HCT116 (cell line): ENCODE results near the gene WT1. TPM values are rescaled to one million over a fixed set of nuclear protein-coding genes. Genes with fewer than 3 reads are reported as not detected.

Experiments used
- ATAC-seq: fragments of 200-7000 bp; cut with Tn5 transposase; 2 replicates; pipeline ENCODE4 v1.9.1; 2020; ENCODE audit warnings: mild to moderate bottlenecking, moderate library complexity
- BruUV-seq: library from RNA; stranded (reverse); fragments of 400-500 nt; replicated peaks from 2 replicates; lab custom pipeline; 2021; lab: Mats Ljungman, UMichigan
- CTCF ChIA-PET: fragments of 300-600 bp; sonication (Branson Sonifier 250); formaldehyde crosslinking; loops from one replicate; lab custom pipeline; 2021; ENCODE audit warnings: antibody characterized with exemption; lab: Charles Lee
- POLR2A ChIA-PET: fragments of 300-600, 350-600 bp; sonication (Branson Sonifier 250); formaldehyde crosslinking; loops from one replicate; lab custom pipeline; 2021; ENCODE audit warnings: antibody characterized with exemption; lab: Charles Lee
- RAD21 ChIA-PET, 2 experiments: fragments of 300-600 bp; sonication (Branson Sonifier 250); formaldehyde crosslinking; loops; one replicate each; lab custom pipeline; 2023; ENCODE audit warnings: low total read pairs in 2 of 2; ENCODE audit not compliant: uncharacterized antibody in 2 of 2, unreplicated experiment in 2 of 2, low non-redundant PET in 1 of 2; lab: Charles Lee
- DNase-seq: peaks from one replicate; pipeline ENCODE4 v3.0.0-alpha.2; 2010; ENCODE audit warnings: low read depth, low spot score
- H2AFZ ChIP-seq: fragments of 200-600 bp; shearing (Covaris generic), sonication (generic); 2 replicates; pipeline ENCODE4 v1.6.1; 2017; ENCODE audit warnings: low read depth, mixed run types, mixed read lengths, antibody characterized with exemption, low read length; ENCODE audit not compliant: poor library complexity, severe bottlenecking
- H3K27ac ChIP-seq: 2 replicates; pipeline ENCODE4 v1.5.1; 2012; ENCODE audit warnings: low read depth, low read length
- H3K27me3 ChIP-seq: fragments of 200-600 bp; sonication (generic); 2 replicates; pipeline ENCODE4 v1.6.1; 2016; ENCODE audit warnings: mixed run types, low read length, mixed read lengths; ENCODE audit not compliant: insufficient read depth
- H3K36me3 ChIP-seq, 2 experiments: fragments of 200-500 bp in 1 of 2; fragments of 200-600 bp in 1 of 2; sonication (Bioruptor generic) in 1 of 2; sonication (generic) in 1 of 2; 2 replicates each; pipeline versions ENCODE4 v1.5.1 to v1.6.1; 2014 to 2016; ENCODE audit warnings: low read length in 2 of 2, inconsistent platforms in 1 of 2, mixed read lengths in 1 of 2, mixed run types in 1 of 2; ENCODE audit not compliant: insufficient read depth in 2 of 2, control insufficient read depth in 1 of 2
- H3K4me1 ChIP-seq, 2 experiments: fragments of 200-600 bp in 1 of 2; sonication (generic) in 1 of 2; 2 replicates each; pipeline versions ENCODE4 v1.5.1 to v1.6.1; 2012 to 2017; ENCODE audit warnings: low read length in 2 of 2, inconsistent platforms in 1 of 2, mild to moderate bottlenecking in 1 of 2, mixed read lengths in 1 of 2, mixed run types in 1 of 2, moderate library complexity in 1 of 2; ENCODE audit not compliant: insufficient read depth in 2 of 2, control insufficient read depth in 1 of 2
- H3K4me2 ChIP-seq: fragments of 200-600 bp; sonication (generic); 2 replicates; pipeline ENCODE4 v1.6.1; 2017; ENCODE audit warnings: mixed run types, low read length, mixed read lengths
- H3K4me3 ChIP-seq, 2 experiments: fragments of 200-600 bp in 1 of 2; sonication (generic) in 1 of 2; replicated peaks in 1 of 2; 2 replicates each; pipeline ENCODE4 v1.5.1; 2011 to 2016; ENCODE audit warnings: low read length in 2 of 2, control low read depth in 1 of 2, low read depth in 1 of 2, mild to moderate bottlenecking in 1 of 2, mixed read lengths in 1 of 2, mixed run types in 1 of 2
- H3K79me2 ChIP-seq: fragments of 200-600 bp; sonication (generic); 2 replicates; pipeline ENCODE4 v1.6.1; 2017; ENCODE audit warnings: mild to moderate bottlenecking, mixed run types, low read length, moderate library complexity, mixed read lengths; ENCODE audit not compliant: insufficient read depth
- H3K9ac ChIP-seq: fragments of 200-600 bp; sonication (generic); 2 replicates; pipeline ENCODE4 v1.6.1; 2016; ENCODE audit warnings: low read length, mixed read lengths
- H3K9me2 ChIP-seq: fragments of 200-600 bp; sonication (generic), shearing (Covaris generic); 2 replicates; pipeline ENCODE4 v1.6.1; 2017; ENCODE audit warnings: mixed run types, mild to moderate bottlenecking, moderate library complexity; ENCODE audit not compliant: insufficient read depth
- H3K9me3 ChIP-seq, 2 experiments: fragments of 200-500 bp in 1 of 2; fragments of 200-600 bp in 1 of 2; sonication (Bioruptor generic) in 1 of 2; sonication (generic) in 1 of 2; 2 replicates each; pipeline ENCODE4 v1.6.1; 2014 to 2017; ENCODE audit warnings: low read length in 2 of 2, mixed read lengths in 2 of 2, inconsistent platforms in 1 of 2, low read depth in 1 of 2, mild to moderate bottlenecking in 1 of 2, mixed run types in 1 of 2, moderate library complexity in 1 of 2; ENCODE audit not compliant: control insufficient read depth in 1 of 2, insufficient read depth in 1 of 2
- H4K20me1 ChIP-seq: fragments of 200-600 bp; sonication (generic), shearing (Covaris generic); 2 replicates; pipeline ENCODE4 v1.6.1; 2017; ENCODE audit warnings: mixed run types, mild to moderate bottlenecking, moderate library complexity; ENCODE audit not compliant: insufficient read depth
- EGR1 ChIP-seq: IDR thresholded peaks from 2 replicates; pipeline ENCODE4 v1.6.1; 2012; ENCODE audit warnings: low read depth
- EZH2 ChIP-seq: fragments of 200-600 bp; sonication (generic); IDR thresholded peaks from 2 replicates; pipeline ENCODE4 v1.6.1; 2017; ENCODE audit warnings: antibody characterized with exemption, mixed run types
- EZH2phosphoT487 ChIP-seq: fragments of 200-600 bp; IDR thresholded peaks from 2 replicates; pipeline ENCODE4 v1.6.1; 2018; ENCODE audit warnings: antibody characterized with exemption, borderline replicate concordance
- FOSL1 ChIP-seq: IDR thresholded peaks from 2 replicates; pipeline ENCODE4 v1.6.1; 2012; ENCODE audit warnings: low read depth
- JUND ChIP-seq: IDR thresholded peaks from 2 replicates; pipeline ENCODE4 v1.6.1; 2012
- POLR2A ChIP-seq: IDR thresholded peaks from 2 replicates; pipeline ENCODE4 v1.7.0; 2011; ENCODE audit warnings: borderline replicate concordance; ENCODE audit not compliant: insufficient read depth, insufficient read length; ENCODE audit errors: extremely low read depth
- POLR2AphosphoS5 ChIP-seq: IDR thresholded peaks from 2 replicates; pipeline ENCODE4 v1.6.1; 2011; ENCODE audit warnings: mild to moderate bottlenecking, low read depth, low read length, moderate library complexity
- RAD21 ChIP-seq: IDR thresholded peaks from 2 replicates; pipeline ENCODE4 v1.6.1; 2012; ENCODE audit warnings: low read depth, mild to moderate bottlenecking
- SIN3A ChIP-seq: IDR thresholded peaks from 2 replicates; pipeline ENCODE4 v1.6.1; 2012; ENCODE audit warnings: low read depth
- SP1 ChIP-seq: IDR thresholded peaks from 2 replicates; pipeline ENCODE4 v1.6.1; 2012; ENCODE audit warnings: low read depth
- SRF ChIP-seq: IDR thresholded peaks from 2 replicates; pipeline ENCODE4 v1.6.1; 2012; ENCODE audit warnings: low read depth
- ZFX ChIP-seq: fragments of 450-650 bp; IDR thresholded peaks from 2 replicates; pipeline ENCODE4 v1.6.1; 2017
- ZNF274 ChIP-seq: fragments of 200-500 bp; sonication (Bioruptor generic); IDR thresholded peaks from 2 replicates; pipeline ENCODE4 v1.6.1; 2014; ENCODE audit warnings: mild to moderate bottlenecking, low read depth, low read length, inconsistent platforms
- intact Hi-C: fragments of 100-400 bp; cut with micrococcal nuclease; formaldehyde crosslinking; loops from 2 replicates; pipeline ENCODE4 v1.10.0; 2022
- total RNA-seq: library from RNA; stranded (reverse); gene quantifications from one replicate; pipeline ENCODE4 v1.2.1, GENCODE V29; 2021; ENCODE audit not compliant: unreplicated experiment
- TF ChIP-seq, protein P1 (sequence below), 3 experiments: fragments of 200-600 bp in 1 of 3; sonication (generic) in 1 of 3; IDR thresholded peaks in 2 of 3; conservative IDR thresholded peaks in 1 of 3; 2 replicates each; pipeline ENCODE4 v1.5.1; 2012 to 2017; ENCODE audit warnings: low read depth in 2 of 3, low read length in 2 of 3, antibody characterized with exemption in 1 of 3, borderline replicate concordance in 1 of 3, control low read depth in 1 of 3, mild to moderate bottlenecking in 1 of 3, mixed read lengths in 1 of 3, mixed run types in 1 of 3, moderate library complexity in 1 of 3; ENCODE audit not compliant: insufficient read depth in 1 of 3
- TF ChIP-seq, protein P2 (sequence below): IDR thresholded peaks from 2 replicates; pipeline ENCODE4 v1.6.1; 2012; ENCODE audit warnings: low read depth
- TF ChIP-seq, protein P3 (sequence below): IDR thresholded peaks from 2 replicates; pipeline ENCODE4 v1.6.1; 2012

WT1 gene
- total RNA-seq, 1 experiment from 2014 or later = 0.07 TPM

- TF ChIP-seq, protein P1, sequence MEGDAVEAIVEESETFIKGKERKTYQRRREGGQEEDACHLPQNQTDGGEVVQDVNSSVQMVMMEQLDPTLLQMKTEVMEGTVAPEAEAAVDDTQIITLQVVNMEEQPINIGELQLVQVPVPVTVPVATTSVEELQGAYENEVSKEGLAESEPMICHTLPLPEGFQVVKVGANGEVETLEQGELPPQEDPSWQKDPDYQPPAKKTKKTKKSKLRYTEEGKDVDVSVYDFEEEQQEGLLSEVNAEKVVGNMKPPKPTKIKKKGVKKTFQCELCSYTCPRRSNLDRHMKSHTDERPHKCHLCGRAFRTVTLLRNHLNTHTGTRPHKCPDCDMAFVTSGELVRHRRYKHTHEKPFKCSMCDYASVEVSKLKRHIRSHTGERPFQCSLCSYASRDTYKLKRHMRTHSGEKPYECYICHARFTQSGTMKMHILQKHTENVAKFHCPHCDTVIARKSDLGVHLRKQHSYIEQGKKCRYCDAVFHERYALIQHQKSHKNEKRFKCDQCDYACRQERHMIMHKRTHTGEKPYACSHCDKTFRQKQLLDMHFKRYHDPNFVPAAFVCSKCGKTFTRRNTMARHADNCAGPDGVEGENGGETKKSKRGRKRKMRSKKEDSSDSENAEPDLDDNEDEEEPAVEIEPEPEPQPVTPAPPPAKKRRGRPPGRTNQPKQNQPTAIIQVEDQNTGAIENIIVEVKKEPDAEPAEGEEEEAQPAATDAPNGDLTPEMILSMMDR (IDR thresholded peaks at IDR 0.05 in 2 of 3, conservative IDR thresholded peaks at IDR 0.05 in 1 of 3; ENCODE audit: borderline replicate concordance in 1 of 3, insufficient read depth in 1 of 3, low read depth in 2 of 3, low read length in 2 of 3) = no peak
- TF ChIP-seq EZH2 = no peak
Measured at GRCh38 chr11:32438866-32439489, 3.6 kb upstream of the WT1 start (continued).

DNA sequence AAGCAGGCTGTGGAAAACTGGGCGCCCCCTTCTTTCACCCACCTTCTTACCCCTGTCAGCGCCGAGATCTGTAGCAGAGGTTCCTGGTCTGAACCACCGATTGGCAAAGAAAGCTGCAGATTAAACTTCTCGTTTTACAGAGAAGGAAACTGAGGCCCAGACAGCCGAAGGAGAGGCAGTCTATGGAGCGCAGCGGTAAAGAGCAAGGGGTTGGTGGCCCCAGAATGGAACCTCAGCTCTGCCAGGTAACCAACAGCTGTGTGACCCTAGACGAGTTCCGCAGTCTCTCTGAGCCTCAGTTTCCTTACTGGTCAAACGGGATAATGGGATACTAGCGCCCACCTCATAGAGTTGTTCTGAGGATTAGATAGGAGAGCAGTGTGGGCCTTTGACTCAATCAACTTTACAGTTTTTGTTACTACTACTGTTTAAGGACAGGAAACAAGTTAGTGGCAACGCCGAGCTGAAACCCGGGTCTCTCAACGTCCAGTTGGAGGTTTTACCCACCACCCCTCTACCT is 3.1 kb upstream of the WT1 start:
- no peak for TF ChIP-seq SRF
- no peak for TF ChIP-seq POLR2A
- TF ChIP-seq EZH2phosphoT487 = no peak
- TF ChIP-seq, protein P2, sequence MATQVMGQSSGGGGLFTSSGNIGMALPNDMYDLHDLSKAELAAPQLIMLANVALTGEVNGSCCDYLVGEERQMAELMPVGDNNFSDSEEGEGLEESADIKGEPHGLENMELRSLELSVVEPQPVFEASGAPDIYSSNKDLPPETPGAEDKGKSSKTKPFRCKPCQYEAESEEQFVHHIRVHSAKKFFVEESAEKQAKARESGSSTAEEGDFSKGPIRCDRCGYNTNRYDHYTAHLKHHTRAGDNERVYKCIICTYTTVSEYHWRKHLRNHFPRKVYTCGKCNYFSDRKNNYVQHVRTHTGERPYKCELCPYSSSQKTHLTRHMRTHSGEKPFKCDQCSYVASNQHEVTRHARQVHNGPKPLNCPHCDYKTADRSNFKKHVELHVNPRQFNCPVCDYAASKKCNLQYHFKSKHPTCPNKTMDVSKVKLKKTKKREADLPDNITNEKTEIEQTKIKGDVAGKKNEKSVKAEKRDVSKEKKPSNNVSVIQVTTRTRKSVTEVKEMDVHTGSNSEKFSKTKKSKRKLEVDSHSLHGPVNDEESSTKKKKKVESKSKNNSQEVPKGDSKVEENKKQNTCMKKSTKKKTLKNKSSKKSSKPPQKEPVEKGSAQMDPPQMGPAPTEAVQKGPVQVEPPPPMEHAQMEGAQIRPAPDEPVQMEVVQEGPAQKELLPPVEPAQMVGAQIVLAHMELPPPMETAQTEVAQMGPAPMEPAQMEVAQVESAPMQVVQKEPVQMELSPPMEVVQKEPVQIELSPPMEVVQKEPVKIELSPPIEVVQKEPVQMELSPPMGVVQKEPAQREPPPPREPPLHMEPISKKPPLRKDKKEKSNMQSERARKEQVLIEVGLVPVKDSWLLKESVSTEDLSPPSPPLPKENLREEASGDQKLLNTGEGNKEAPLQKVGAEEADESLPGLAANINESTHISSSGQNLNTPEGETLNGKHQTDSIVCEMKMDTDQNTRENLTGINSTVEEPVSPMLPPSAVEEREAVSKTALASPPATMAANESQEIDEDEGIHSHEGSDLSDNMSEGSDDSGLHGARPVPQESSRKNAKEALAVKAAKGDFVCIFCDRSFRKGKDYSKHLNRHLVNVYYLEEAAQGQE = no peak
- no peak for TF ChIP-seq EZH2
- TF ChIP-seq SP1 = no peak
- no peak for TF ChIP-seq EGR1
- TF ChIP-seq SIN3A = no peak
- TF ChIP-seq, protein P3, sequence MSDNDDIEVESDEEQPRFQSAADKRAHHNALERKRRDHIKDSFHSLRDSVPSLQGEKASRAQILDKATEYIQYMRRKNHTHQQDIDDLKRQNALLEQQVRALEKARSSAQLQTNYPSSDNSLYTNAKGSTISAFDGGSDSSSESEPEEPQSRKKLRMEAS = no peak
- TF ChIP-seq JUND = no peak
- no peak for TF ChIP-seq ZNF274
- no peak for TF ChIP-seq FOSL1
- no peak for TF ChIP-seq RAD21
- TF ChIP-seq POLR2AphosphoS5 = no peak
- TF ChIP-seq ZFX = no peak
- no TSS peak for BruUV-seq
- intact Hi-C loops = no loop called here
- Histone ChIP-seq H3K9me2 (no peaks in the 10 kb centered on the region), H3K4me2 (no peak overlapping the region), H3K27ac (no peak overlapping the region), H3K9me3 (no peaks in the 10 kb centered on the region), H2AFZ (no peak overlapping the region), H4K20me1 (no peaks in the 10 kb centered on the region), H3K9ac (no peak overlapping the region), H3K4me1 (no peaks in the 10 kb centered on the region), H3K36me3 (no peaks in the 10 kb centered on the region), H3K79me2 (no peaks in the 10 kb centered on the region), H3K27me3 (peaks cover 39% of the 10 kb centered on the region), H3K4me3 (no peak overlapping the region)
- RAD21 ChIA-PET = no interaction called here
- CTCF ChIA-PET = no interaction called here
- ATAC-seq = no peak
- POLR2A ChIA-PET = no interaction called here
- no peak for DNase-seq
